Measurements from ENCODE around the gene SLC6A8. TPM values are rescaled to one million over a fixed set of nuclear protein-coding genes. Genes with fewer than 3 reads are reported as not detected.

The SLC6A8 gene
- total and polyA plus RNA-seq, 11 donors: 113 to 241 (median 179) TPM

DNA sequence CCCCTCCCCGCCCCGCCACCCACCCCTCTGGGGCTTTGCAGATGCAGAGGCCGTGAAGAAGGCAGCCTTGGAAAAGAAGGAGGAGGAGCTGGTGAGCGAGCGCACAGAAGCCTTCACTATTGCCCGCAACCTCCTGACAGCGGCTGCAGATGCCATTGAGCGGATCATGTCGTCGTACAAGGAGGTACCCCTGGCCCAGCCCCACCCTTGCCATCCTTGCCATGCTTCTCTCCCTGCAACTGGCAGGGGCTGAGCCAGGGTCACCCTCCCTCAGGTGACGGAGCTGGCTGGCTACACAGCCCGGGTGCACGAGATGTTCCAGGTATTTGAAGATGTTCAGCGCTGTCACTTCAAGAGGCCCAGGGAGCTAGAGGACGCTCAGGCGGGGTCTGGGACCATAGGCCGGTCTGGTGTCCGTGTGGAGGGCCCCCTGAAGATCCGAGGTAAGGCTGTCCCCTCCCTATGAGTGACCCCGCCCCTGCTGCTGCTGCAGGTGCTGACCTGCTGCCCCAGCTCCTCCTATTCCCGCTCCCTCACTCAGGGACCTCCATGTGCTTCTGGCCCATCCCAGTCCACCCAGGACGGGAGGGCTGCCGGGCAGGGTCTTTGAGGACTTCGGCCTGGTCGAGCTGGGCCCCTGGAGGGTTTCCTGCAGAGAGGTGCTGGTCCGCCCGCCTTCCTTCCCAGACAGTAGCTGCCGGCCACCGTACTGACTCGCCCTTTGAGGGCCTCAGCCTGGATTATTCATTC is 48.5 kb downstream of the SLC6A8 start:
- Histone ChIP-seq H3K27me3 (peaks cover 0 to 3% (median 0%) of the 10 kb centered on the region in 9 donors), H3K4me1 (no peaks in the 10 kb centered on the region), H3K9me3 (peaks cover 0 to 10% (median 0%) of the 10 kb centered on the region in 12 donors), H3K36me3 (peaks cover 0 to 18% (median 5%) of the 10 kb centered on the region in 9 donors), H3K27ac (no peak overlapping the region), H3K4me3 (no peak overlapping the region)
- WGBS, 4 donors: 86 to 92% (median 90%) methylated on average over 25 to 30 of the region's 30 CpGs
- ATAC-seq (no peak), DNase-seq (no peak)
- TF ChIP-seq, protein P1, sequence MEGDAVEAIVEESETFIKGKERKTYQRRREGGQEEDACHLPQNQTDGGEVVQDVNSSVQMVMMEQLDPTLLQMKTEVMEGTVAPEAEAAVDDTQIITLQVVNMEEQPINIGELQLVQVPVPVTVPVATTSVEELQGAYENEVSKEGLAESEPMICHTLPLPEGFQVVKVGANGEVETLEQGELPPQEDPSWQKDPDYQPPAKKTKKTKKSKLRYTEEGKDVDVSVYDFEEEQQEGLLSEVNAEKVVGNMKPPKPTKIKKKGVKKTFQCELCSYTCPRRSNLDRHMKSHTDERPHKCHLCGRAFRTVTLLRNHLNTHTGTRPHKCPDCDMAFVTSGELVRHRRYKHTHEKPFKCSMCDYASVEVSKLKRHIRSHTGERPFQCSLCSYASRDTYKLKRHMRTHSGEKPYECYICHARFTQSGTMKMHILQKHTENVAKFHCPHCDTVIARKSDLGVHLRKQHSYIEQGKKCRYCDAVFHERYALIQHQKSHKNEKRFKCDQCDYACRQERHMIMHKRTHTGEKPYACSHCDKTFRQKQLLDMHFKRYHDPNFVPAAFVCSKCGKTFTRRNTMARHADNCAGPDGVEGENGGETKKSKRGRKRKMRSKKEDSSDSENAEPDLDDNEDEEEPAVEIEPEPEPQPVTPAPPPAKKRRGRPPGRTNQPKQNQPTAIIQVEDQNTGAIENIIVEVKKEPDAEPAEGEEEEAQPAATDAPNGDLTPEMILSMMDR (IDR thresholded peaks at IDR 0.05): no peak
- no peak for TF ChIP-seq POLR2A (IDR thresholded peaks at IDR 0.05)
- intact Hi-C loops (cut with DNase I): no loop called here

DNA sequence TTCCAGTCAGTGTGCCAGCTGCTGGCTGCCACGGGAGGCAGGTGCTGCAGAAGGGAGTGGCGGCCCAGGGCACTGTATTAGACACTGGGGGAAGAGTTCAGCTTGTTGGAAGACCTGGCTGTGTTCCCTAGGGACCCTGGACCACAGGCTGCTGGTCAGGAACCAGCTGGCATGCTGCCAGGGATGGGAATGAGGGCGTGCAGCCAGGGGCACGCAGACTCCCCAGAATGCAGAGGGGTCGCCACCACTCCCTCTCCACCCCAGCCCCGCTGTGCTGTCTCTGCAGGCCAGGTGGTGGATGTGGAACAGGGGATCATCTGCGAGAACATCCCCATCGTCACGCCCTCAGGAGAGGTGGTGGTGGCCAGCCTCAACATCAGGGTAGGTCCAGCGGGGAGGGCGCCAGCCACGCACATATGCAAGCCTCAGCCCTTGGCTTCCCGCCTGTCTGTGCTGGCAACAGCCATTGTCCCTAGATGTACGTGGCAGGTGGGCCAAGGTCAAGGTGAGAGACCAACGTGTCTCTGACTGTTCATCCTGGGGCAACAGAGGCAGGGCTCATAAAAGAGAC is 49.2 kb downstream of the SLC6A8 start:
- DNase-seq: no peak
- Histone ChIP-seq H3K27ac (no peak overlapping the region), H3K36me3 (peaks cover 0 to 18% (median 5%) of the 10 kb centered on the region in 9 donors), H3K4me1 (no peaks in the 10 kb centered on the region), H3K4me3 (no peak overlapping the region), H3K27me3 (peaks cover 0 to 3% (median 0%) of the 10 kb centered on the region in 9 donors), H3K9me3 (peaks cover 0 to 6% (median 0%) of the 10 kb centered on the region in 12 donors)
- TF ChIP-seq, protein P1 (IDR thresholded peaks at IDR 0.05): no peak
- no peak for TF ChIP-seq POLR2A (IDR thresholded peaks at IDR 0.05)
- intact Hi-C loops (cut with DNase I): no loop called here
- no peak for ATAC-seq
- 73 to 94% (median 84%) methylated on average over 9 to 15 of the region's 15 CpGs for WGBS, 4 donors

DNA sequence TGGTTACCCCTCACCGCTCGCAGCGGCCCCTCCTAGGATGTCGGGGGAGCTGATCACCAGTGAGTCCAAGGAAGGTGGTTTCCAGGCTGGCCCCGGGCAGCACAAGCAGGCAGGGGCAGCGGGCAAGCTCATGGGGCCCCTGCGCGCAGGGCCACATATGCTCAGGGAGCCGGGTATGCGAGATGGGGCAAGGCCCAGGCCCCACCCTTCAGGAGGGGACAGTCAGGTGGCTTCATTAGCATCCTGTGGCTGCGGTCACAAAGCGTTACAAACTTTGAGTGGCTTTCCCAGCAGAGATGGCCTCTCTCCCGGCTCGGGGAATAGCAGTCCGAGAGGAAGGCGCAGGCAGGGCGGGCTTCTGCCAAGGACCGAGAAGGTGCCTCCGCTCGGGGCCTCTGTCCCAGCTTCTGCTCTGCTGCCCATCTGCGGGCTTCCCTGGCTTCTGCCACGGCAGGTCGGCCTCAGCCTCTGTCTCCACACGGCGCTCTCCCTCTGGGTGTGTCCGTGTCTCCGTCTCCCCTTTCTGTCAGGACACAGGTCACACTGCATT is 50.4 kb downstream of the SLC6A8 start:
- ATAC-seq (no peak), DNase-seq (no peak)
- H3K36me3 ChIP-seq: peaks cover 0 to 14% (median 5%) of the 10 kb centered on the region in 9 donors
- no peaks in the 10 kb centered on the region for H3K4me1 ChIP-seq
- no peak overlapping the region for H3K4me3 ChIP-seq
- no peak overlapping the region for H3K27ac ChIP-seq
- peaks cover 0 to 3% (median 0%) of the 10 kb centered on the region in 9 donors for H3K27me3 ChIP-seq
- 86 to 97% (median 94%) methylated on average over 22 to 27 of the region's 27 CpGs for WGBS, 4 donors
- intact Hi-C loops (cut with DNase I): no loop called here
- H3K9me3 ChIP-seq: no peaks in the 10 kb centered on the region
- TF ChIP-seq, protein P1 (IDR thresholded peaks at IDR 0.05): no peak
- no peak for TF ChIP-seq POLR2A (IDR thresholded peaks at IDR 0.05)

All from heart left ventricle (tissue), 16 donors.